Myometrial cell (primary cell): ENCODE measurements around the gene THAP12. TPM values are rescaled to one million over a fixed set of nuclear protein-coding genes. Genes with fewer than 3 reads are reported as not detected.

Experiments used
- total RNA-seq: library from RNA; depleted of rRNA; stranded (reverse); fragments of >200 nt; gene quantifications from 2 replicates; pipeline ENCODE4 v1.2.3, GENCODE V29; 2015

The THAP12 gene
- 22.2 and 32.4 TPM in 2 replicates for total RNA-seq

GRCh38 chr11:76380977-76381719 lies at the start of gene THAP12, which contains the start of gene GVQW3:
TSS of gene THAP12 (minus strand) at chr11:76381132. CDS start at chr11:76380836, 296 bp downstream.
TSS of gene GVQW3 (plus strand) at chr11:76381323. CDS start at chr11:76381829, 506 bp downstream.

Other genes starting within 250 kb of the THAP12 start
- not detected in 2 replicates for gene WNT11, start 174.6 kb downstream of the THAP12 start, total RNA-seq
- 1.2 and 4.4 TPM in 2 replicates for gene GVQW3, start 191 bp upstream of the THAP12 start, total RNA-seq
- 5.2 and 8.0 TPM in 2 replicates for gene EMSY, start 63.9 kb upstream of the THAP12 start, total RNA-seq